GM19035 (cell line): ENCODE measurements around the gene OTOF.

ENCODE experiments used
- ATAC-seq: cut with Tn5 transposase; IDR thresholded peaks from one replicate; pipeline ENCODE4 v1.9.1; 2021; ENCODE audit not compliant: unreplicated experiment

Gene OTOF

GRCh38 chr2:26466662-26467310 lies 11.1 kb downstream of the OTOF start:
- ATAC-seq, result no peak

GRCh38 chr2:26465981-26466471 lies 11.9 kb downstream of the OTOF start:
- ATAC-seq, result no peak

- ATAC-seq, result no peak
Measured at GRCh38 chr2:26465266-26465925, 12.5 kb downstream of the OTOF start.

- ATAC-seq, result no peak
Measured at GRCh38 chr2:26464390-26465265, 13.3 kb downstream of the OTOF start.

GRCh38 chr2:26463244-26464192 lies 14.4 kb downstream of the OTOF start:
- no peak for ATAC-seq

GRCh38 chr2:26462511-26463243 lies 15.2 kb downstream of the OTOF start:
- ATAC-seq, result no peak

- no peak for ATAC-seq
Measured at GRCh38 chr2:26462100-26462499, 15.8 kb downstream of the OTOF start.

- no peak for ATAC-seq
Measured at GRCh38 chr2:26461601-26462023, 16.3 kb downstream of the OTOF start.

GRCh38 chr2:26460613-26461031 lies 17.3 kb downstream of the OTOF start:
- no peak for ATAC-seq

GRCh38 chr2:26459991-26460612 lies 17.8 kb downstream of the OTOF start:
- no peak for ATAC-seq

- no peak for ATAC-seq
Measured at GRCh38 chr2:26458365-26459042, 19.4 kb downstream of the OTOF start.

- no peak for ATAC-seq
Measured at GRCh38 chr2:26457695-26458364, 20.1 kb downstream of the OTOF start.

GRCh38 chr2:26457251-26457666 lies 20.7 kb downstream of the OTOF start:
- no peak for ATAC-seq

GRCh38 chr2:26456440-26457250 lies 21.3 kb downstream of the OTOF start:
- ATAC-seq, result no peak

GRCh38 chr2:26455670-26456439 lies 22.1 kb downstream of the OTOF start:
- no peak for ATAC-seq

- no peak for ATAC-seq
Measured at GRCh38 chr2:26455037-26455669, 22.8 kb downstream of the OTOF start.
